OCI-M2 (cell line): Measurements from ENCODE around the gene ASXL1.

Source experiments
- DNase-seq: peaks from one replicate; lab custom pipeline; 2025; ENCODE audit not compliant: unreplicated experiment; lab: John Stamatoyannopoulos, UW

The ASXL1 gene

GRCh38 chr20:32451682-32452461 is 93.7 kb downstream of the ASXL1 start:
- no peak for DNase-seq

GRCh38 chr20:32452776-32453466 is 94.8 kb downstream of the ASXL1 start:
- DNase-seq, result no peak

GRCh38 chr20:32453467-32454163 is 95.5 kb downstream of the ASXL1 start:
- no peak for DNase-seq

- no peak for DNase-seq
These were observed 96.3 kb downstream of the ASXL1 start for GRCh38 chr20:32454164-32455145.

GRCh38 chr20:32455171-32455900 is 97.2 kb downstream of the ASXL1 start:
- DNase-seq, result no peak

GRCh38 chr20:32455901-32456701 is 98.0 kb downstream of the ASXL1 start:
- DNase-seq, result no peak

- DNase-seq, result no peak
These were observed 98.8 kb downstream of the ASXL1 start for GRCh38 chr20:32456869-32457478.

- DNase-seq, result no peak
These were observed 99.4 kb downstream of the ASXL1 start for GRCh38 chr20:32457479-32457986.

GRCh38 chr20:32458061-32458836 is 100.1 kb downstream of the ASXL1 start:
- no peak for DNase-seq

GRCh38 chr20:32458837-32459220 is 100.7 kb downstream of the ASXL1 start:
- no peak for DNase-seq

- no peak for DNase-seq
These were observed 102.1 kb downstream of the ASXL1 start for GRCh38 chr20:32460231-32460630.

- DNase-seq, result no peak
These were observed 102.7 kb downstream of the ASXL1 start for GRCh38 chr20:32460683-32461320.

- no peak for DNase-seq
These were observed 103.9 kb downstream of the ASXL1 start for GRCh38 chr20:32461836-32462600.

GRCh38 chr20:32462900-32463641 is 104.9 kb downstream of the ASXL1 start:
- no peak for DNase-seq

GRCh38 chr20:32463642-32464400 is 105.7 kb downstream of the ASXL1 start:
- no peak for DNase-seq
